SK-N-SH (cell line): ENCODE measurements around the gene LCN15. TPM values are rescaled to one million over a fixed set of nuclear protein-coding genes. Genes with fewer than 3 reads are reported as not detected.

Experiments
- CTCF ChIA-PET: fragments of 300-600, 350-600 bp; formaldehyde crosslinking; extraction: SDS; loops from one replicate; lab custom pipeline; 2021; lab: Yijun Ruan, JAX
- POLR2A ChIA-PET: fragments of 350-600 bp; sonication (Branson Sonifier 250); formaldehyde crosslinking; extraction: SDS; loops from one replicate; lab custom pipeline; 2020; ENCODE audit warnings: antibody characterized with exemption, inconsistent platforms; lab: Yijun Ruan, JAX
- DNase-seq: peaks from one replicate; pipeline ENCODE4 v3.0.0; 2012
- H2AFZ ChIP-seq: fragments of 200-600 bp; sonication (generic); 2 replicates; pipeline ENCODE4 v1.8.1; 2016; ENCODE audit warnings: antibody characterized with exemption, mild to moderate bottlenecking, low read depth
- H3F3A ChIP-seq: fragments of 200-600 bp; sonication (generic); replicated peaks from 2 replicates; pipeline ENCODE3; 2016; ENCODE audit warnings: antibody characterized with exemption, mild to moderate bottlenecking; ENCODE audit not compliant: insufficient read depth
- H3K27ac ChIP-seq, 2 experiments: fragments of 200-500 bp in 1 of 2; fragments of 200-600 bp in 1 of 2; sonication (Bioruptor generic) in 1 of 2; sonication (generic), shearing (Covaris generic) in 1 of 2; 2 replicates each; pipeline versions ENCODE4 v1.5.1 to v1.6.1; 2014 to 2016; ENCODE audit warnings: low read depth in 2 of 2, inconsistent platforms in 1 of 2, low read length in 1 of 2, mild to moderate bottlenecking in 1 of 2, mixed read lengths in 1 of 2
- H3K27me3 ChIP-seq: fragments of 200-600 bp; sonication (generic), shearing (Covaris generic); 2 replicates; pipeline ENCODE4 v1.6.1; 2016; ENCODE audit warnings: mixed run types; ENCODE audit not compliant: insufficient read depth
- H3K36me3 ChIP-seq, 2 experiments: fragments of 200-500 bp in 1 of 2; fragments of 200-600 bp in 1 of 2; sonication (Bioruptor generic) in 1 of 2; sonication (generic) in 1 of 2; replicated peaks in 1 of 2; 2 replicates each; pipeline versions ENCODE3 to v1.5.1; 2014 to 2016; ENCODE audit warnings: low read length in 1 of 2, mild to moderate bottlenecking in 1 of 2; ENCODE audit not compliant: insufficient read depth in 2 of 2, control insufficient read depth in 1 of 2
- H3K4me1 ChIP-seq, 2 experiments: fragments of 200-500 bp in 1 of 2; fragments of 200-600 bp in 1 of 2; sonication (Bioruptor generic) in 1 of 2; sonication (generic), shearing (Covaris generic) in 1 of 2; 2 replicates each; pipeline versions ENCODE4 v1.5.1 to v1.6.1; 2014 to 2016; ENCODE audit warnings: low read depth in 1 of 2, low read length in 1 of 2, mixed run types in 1 of 2; ENCODE audit not compliant: insufficient read depth in 2 of 2, control insufficient read depth in 1 of 2
- H3K4me2 ChIP-seq: fragments of 200-600 bp; sonication (generic), shearing (Covaris generic); 2 replicates; pipeline ENCODE4 v1.6.1; 2017; ENCODE audit warnings: mixed run types
- H3K4me3 ChIP-seq, 2 experiments: fragments of 200-500 bp in 1 of 2; fragments of 200-600 bp in 1 of 2; sonication (Bioruptor generic) in 1 of 2; sonication (generic), shearing (Covaris generic) in 1 of 2; 2 replicates each; pipeline versions ENCODE4 v1.5.1 to v1.8.1; 2014 to 2016; ENCODE audit warnings: low read depth in 2 of 2, inconsistent platforms in 1 of 2, low read length in 1 of 2, mild to moderate bottlenecking in 1 of 2, mixed read lengths in 1 of 2, moderate library complexity in 1 of 2
- H3K79me2 ChIP-seq: fragments of 200-600 bp; sonication (generic); 2 replicates; pipeline ENCODE4 v1.8.1; 2017; ENCODE audit warnings: mild to moderate bottlenecking; ENCODE audit not compliant: insufficient read depth
- H3K9ac ChIP-seq: fragments of 200-600 bp; sonication (generic); 2 replicates; pipeline ENCODE4 v1.6.1; 2017; ENCODE audit warnings: mixed run types
- H3K9me2 ChIP-seq: fragments of 200-600 bp; sonication (generic); 2 replicates; pipeline ENCODE4 v1.6.1; 2017; ENCODE audit warnings: mixed run types
- H3K9me3 ChIP-seq: fragments of 200-600 bp; sonication (generic); 2 replicates; pipeline ENCODE4 v1.6.1; 2017; ENCODE audit warnings: mixed run types, mild to moderate bottlenecking, moderate library complexity
- H4K20me1 ChIP-seq: fragments of 200-600 bp; sonication (generic); 2 replicates; pipeline ENCODE4 v1.6.1; 2017; ENCODE audit warnings: mild to moderate bottlenecking, mixed run types; ENCODE audit not compliant: insufficient read depth
- CHD2 ChIP-seq: fragments of 150-350 bp; IDR thresholded peaks from 2 replicates; pipeline ENCODE4 v1.6.1; 2018; ENCODE audit warnings: low read length; ENCODE audit not compliant: partially characterized antibody
- EP300 ChIP-seq, 2 experiments: IDR thresholded peaks; 2 replicates each; pipeline versions ENCODE4 v1.4.0 to v1.6.1; 2012; ENCODE audit warnings: borderline replicate concordance in 1 of 2, low read depth in 1 of 2, low read length in 1 of 2
- EZH2phosphoT487 ChIP-seq: fragments of 200-600 bp; sonication (generic); IDR thresholded peaks from 2 replicates; pipeline ENCODE4 v1.6.1; 2017; ENCODE audit warnings: low read depth, mixed run types, mild to moderate bottlenecking, antibody characterized with exemption, moderate library complexity, borderline replicate concordance
- FOXJ3 ChIP-seq: sonication (generic); formaldehyde crosslinking; IDR thresholded peaks from 2 replicates; pipeline ENCODE4 v1.5.1; 2020; ENCODE audit warnings: mild to moderate bottlenecking, missing genetic modification reagents
- FOXM1 ChIP-seq: IDR thresholded peaks from 2 replicates; pipeline ENCODE4 v1.4.0; 2012; ENCODE audit warnings: low read depth, mild to moderate bottlenecking
- GABPA ChIP-seq: IDR thresholded peaks from 2 replicates; pipeline ENCODE4 v1.4.0; 2012; ENCODE audit warnings: low read depth, mild to moderate bottlenecking
- GATA2 ChIP-seq: sonication (generic); formaldehyde crosslinking; IDR thresholded peaks from 2 replicates; pipeline ENCODE4 v1.5.0; 2020; ENCODE audit warnings: mild to moderate bottlenecking, missing genetic modification reagents
- IRF3 ChIP-seq: fragments of 150-350 bp; IDR thresholded peaks from 2 replicates; pipeline ENCODE4 v1.6.1; 2016; ENCODE audit warnings: mild to moderate bottlenecking, low read depth, low read length
- JUND ChIP-seq: IDR thresholded peaks from 2 replicates; pipeline ENCODE4 v1.4.0; 2012
- MEF2A ChIP-seq: IDR thresholded peaks from 2 replicates; pipeline ENCODE4 v1.4.0; 2012; ENCODE audit warnings: low read depth, borderline replicate concordance
- MXI1 ChIP-seq: IDR thresholded peaks from 2 replicates; pipeline ENCODE4 v1.6.1; 2012; ENCODE audit warnings: mild to moderate bottlenecking, low read depth, low read length, improper control_type of control experiment
- NFIC ChIP-seq: IDR thresholded peaks from 2 replicates; pipeline ENCODE4 v1.4.0; 2012; ENCODE audit warnings: borderline replicate concordance
- NRF1 ChIP-seq: IDR thresholded peaks from 2 replicates; pipeline ENCODE4 v1.6.1; 2012; ENCODE audit warnings: low read depth, mild to moderate bottlenecking, low read length
- PBX3 ChIP-seq: IDR thresholded peaks from 2 replicates; pipeline ENCODE4; 2012
- POLR2AphosphoS5 ChIP-seq: IDR thresholded peaks from 2 replicates; pipeline ENCODE4 v1.6.1; 2012; ENCODE audit warnings: low read depth, low read length
- SIN3A ChIP-seq: IDR thresholded peaks from 2 replicates; pipeline ENCODE4 v1.6.1; 2012; ENCODE audit warnings: low read depth, mild to moderate bottlenecking, low read length, moderate library complexity, borderline replicate concordance
- SMC3 ChIP-seq: IDR thresholded peaks from 2 replicates; pipeline ENCODE4 v1.6.1; 2012; ENCODE audit warnings: low read depth, low read length, improper control_type of control experiment
- USF1 ChIP-seq: IDR thresholded peaks from 2 replicates; pipeline ENCODE4 v1.4.0; 2012; ENCODE audit warnings: low read depth, borderline replicate concordance
- WGBS: methylation state at CpG from one replicate; pipeline ENCODE4 v1.1.6; 2017; ENCODE audit warnings: low lambda C conversion rate; 5-methylcytosine and 5-hydroxymethylcytosine counted together
- polyA plus RNA-seq, 3 experiments: library from polyadenylated mRNA; depleted of rRNA; stranded (reverse); fragments of >200 nt; gene quantifications; 2 replicates each; pipeline ENCODE4 v1.2.3, GENCODE V29; 2012

Gene LCN15
- polyA plus RNA-seq, 1 of the 3 experiments (the other 2 are of a cell fraction), result 0.08 TPM

DNA sequence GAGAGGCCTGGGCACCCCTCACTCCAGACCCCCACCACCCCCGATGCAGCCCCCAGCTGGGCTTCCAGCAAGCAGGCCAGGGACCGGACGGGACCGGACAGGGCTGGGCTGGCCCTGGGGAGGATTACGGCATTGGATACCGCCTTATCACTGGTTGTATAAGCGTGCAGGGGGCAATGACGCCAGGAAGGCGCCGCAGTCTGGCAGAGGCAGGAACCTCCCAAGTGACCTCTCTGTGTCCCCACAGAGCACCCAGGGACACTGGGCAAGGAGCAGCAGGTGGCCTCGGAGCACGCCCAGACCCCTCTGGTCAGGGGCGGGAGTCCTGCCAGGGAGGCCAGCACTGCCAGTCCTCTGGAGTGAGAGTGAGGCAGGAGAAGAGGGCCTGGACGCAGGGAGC is 723 bp upstream of the LCN15 start:
- Histone ChIP-seq H3K79me2 (no peaks in the 10 kb centered on the region), H3K9ac (no peak overlapping the region), H3K27ac (no peak overlapping the region), H3K9me3 (no peaks in the 10 kb centered on the region), H3K36me3 (no peaks in the 10 kb centered on the region), H3K27me3 (no peaks in the 10 kb centered on the region; the same call in 1 of the 2 replicates), H3K9me2 (no peaks in the 10 kb centered on the region), H2AFZ (no peak overlapping the region), H3K4me3 (no peak overlapping the region), H3F3A (no peaks in the 10 kb centered on the region), H3K4me1 (peaks cover 0 to 14% of the 10 kb centered on the region in 2 experiments; a peak in 1 of 4 replicates), H4K20me1 (no peaks in the 10 kb centered on the region), H3K4me2 (no peak overlapping the region)
- whole genome bisulfite sequencing, result 92% methylated on average over 1 of the region's 14 CpGs
- DNase-seq, result no peak
- ChIA-PET CTCF (no interaction called here), POLR2A (no interaction called here)
- TF ChIP-seq FOXJ3 (CRISPR knock-in tag) (no peak), JUND (no peak), GATA2 (CRISPR knock-in tag) (no peak), EP300 (IDR thresholded peaks at IDR 0.05; ENCODE audit: borderline replicate concordance in 1 of 2, low read depth in 1 of 2, low read length in 1 of 2) (no peak), MXI1 (no peak), POLR2AphosphoS5 (no peak)

DNA sequence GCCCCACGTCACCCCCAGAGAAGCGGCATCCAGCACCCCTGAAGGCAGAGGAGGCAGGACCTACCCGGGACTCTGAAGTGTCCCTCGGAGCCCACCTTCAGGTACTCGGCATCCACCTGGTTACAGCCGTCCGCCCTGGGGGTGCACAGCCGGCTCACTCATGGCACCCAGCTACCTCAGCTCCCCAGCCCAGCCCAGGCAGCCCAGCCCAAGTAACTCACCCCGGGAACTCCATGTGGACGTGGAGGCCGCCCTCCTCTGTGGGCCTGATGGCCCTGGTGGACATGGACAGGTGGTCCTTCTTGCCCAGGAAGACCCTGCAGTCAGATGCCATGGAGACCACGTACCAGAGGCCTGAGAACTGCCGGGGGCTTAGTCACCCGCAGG is 676 bp downstream of the LCN15 start:
- H3K9me3 ChIP-seq, result no peaks in the 10 kb centered on the region
- no peak for DNase-seq
- no peaks in the 10 kb centered on the region; the same call in 1 of the 2 replicates for H3K27me3 ChIP-seq
- no peaks in the 10 kb centered on the region for H3K79me2 ChIP-seq
- no peak overlapping the region for H3K4me2 ChIP-seq
- POLR2A ChIA-PET, result no interaction called here
- H3F3A ChIP-seq, result no peaks in the 10 kb centered on the region
- no peaks in the 10 kb centered on the region for H3K9me2 ChIP-seq
- H3K4me1 ChIP-seq, result peaks cover 0 to 11% of the 10 kb centered on the region in 2 experiments; a peak in 1 of 4 replicates
- CTCF ChIA-PET, result interaction anchor here (0.8 to 1.9 kb wide), 4 partner anchors 16 to 29 kb away, joined by 3 to 5 read pairs (median 3); no protein-coding TSS in a partner anchor
- no peaks in the 10 kb centered on the region for H3K36me3 ChIP-seq
- no peak overlapping the region for H3K9ac ChIP-seq
- 100% methylated on average over 4 of the region's 14 CpGs for WGBS
- TF ChIP-seq FOXJ3 (CRISPR knock-in tag) (no peak), GATA2 (CRISPR knock-in tag) (no peak), SIN3A (no peak), CHD2 (no peak), NFIC (no peak), SMC3 (no peak), FOXM1 (no peak), PBX3 (no peak), USF1 (no peak), GABPA (no peak), NRF1 (no peak), IRF3 (no peak), EZH2phosphoT487 (no peak), MEF2A (no peak)
- no peak overlapping the region for H2AFZ ChIP-seq
- H3K4me3 ChIP-seq, result no peak overlapping the region
- no peaks in the 10 kb centered on the region for H4K20me1 ChIP-seq
- no peak overlapping the region for H3K27ac ChIP-seq
